Ishikawa (cell line): ENCODE measurements around the gene SLC25A13.

Experiments used
- CEBPB ChIP-seq: IDR thresholded peaks from 2 replicates; pipeline ENCODE4 v1.6.1; 2012
- CREB1 ChIP-seq: IDR thresholded peaks from 2 replicates; pipeline ENCODE4 v1.6.1; 2012; ENCODE audit warnings: low read depth
- EGR1 ChIP-seq: IDR thresholded peaks from 2 replicates; pipeline ENCODE4 v1.6.1; 2012
- EP300 ChIP-seq: IDR thresholded peaks from 2 replicates; pipeline ENCODE4 v1.6.1; 2012; ENCODE audit warnings: borderline replicate concordance
- MAX ChIP-seq: IDR thresholded peaks from 2 replicates; pipeline ENCODE4 v1.6.1; 2012
- NFIC ChIP-seq: IDR thresholded peaks from 2 replicates; pipeline ENCODE4 v1.6.1; 2012
- RAD21 ChIP-seq: IDR thresholded peaks from 2 replicates; pipeline ENCODE4 v1.6.1; 2012; ENCODE audit warnings: low read depth
- TAF1 ChIP-seq: IDR thresholded peaks from 2 replicates; pipeline ENCODE4 v1.6.1; 2012; ENCODE audit warnings: low read depth, mild to moderate bottlenecking
- TCF12 ChIP-seq: IDR thresholded peaks from 2 replicates; pipeline ENCODE4 v1.6.1; 2012; ENCODE audit warnings: low read depth
- TEAD4 ChIP-seq: IDR thresholded peaks from 2 replicates; pipeline ENCODE4 v1.6.1; 2012
- USF1 ChIP-seq: IDR thresholded peaks from 2 replicates; pipeline ENCODE4 v1.6.1; 2012
- YY1 ChIP-seq: IDR thresholded peaks from 2 replicates; pipeline ENCODE4 v1.6.1; 2012; ENCODE audit warnings: low read depth
- ZBTB7A ChIP-seq: IDR thresholded peaks from 2 replicates; pipeline ENCODE4 v1.6.1; 2012; ENCODE audit warnings: low read depth
- TF ChIP-seq, protein P1 (sequence below): IDR thresholded peaks from 2 replicates; pipeline ENCODE4 v1.6.1; 2012; ENCODE audit warnings: low read depth, mild to moderate bottlenecking

GRCh38 chr7:96321031-96321657 is 754 bp downstream of the SLC25A13 start:
- TF ChIP-seq NFIC (no peak), TAF1 (peak; percentile 73; the same call in 1 of the 2 replicates), MAX (no peak), CEBPB (no peak), TCF12 (0 out of 2 replicates have a peak, but pooled peaks have one; percentile 24), RAD21 (no peak), YY1 (no peak), CREB1 (no peak; the same call in 1 of the 2 replicates), ZBTB7A (no peak), EP300 (no peak), TEAD4 (no peak), EGR1 (no peak), USF1 (no peak)
- TF ChIP-seq, protein P1, sequence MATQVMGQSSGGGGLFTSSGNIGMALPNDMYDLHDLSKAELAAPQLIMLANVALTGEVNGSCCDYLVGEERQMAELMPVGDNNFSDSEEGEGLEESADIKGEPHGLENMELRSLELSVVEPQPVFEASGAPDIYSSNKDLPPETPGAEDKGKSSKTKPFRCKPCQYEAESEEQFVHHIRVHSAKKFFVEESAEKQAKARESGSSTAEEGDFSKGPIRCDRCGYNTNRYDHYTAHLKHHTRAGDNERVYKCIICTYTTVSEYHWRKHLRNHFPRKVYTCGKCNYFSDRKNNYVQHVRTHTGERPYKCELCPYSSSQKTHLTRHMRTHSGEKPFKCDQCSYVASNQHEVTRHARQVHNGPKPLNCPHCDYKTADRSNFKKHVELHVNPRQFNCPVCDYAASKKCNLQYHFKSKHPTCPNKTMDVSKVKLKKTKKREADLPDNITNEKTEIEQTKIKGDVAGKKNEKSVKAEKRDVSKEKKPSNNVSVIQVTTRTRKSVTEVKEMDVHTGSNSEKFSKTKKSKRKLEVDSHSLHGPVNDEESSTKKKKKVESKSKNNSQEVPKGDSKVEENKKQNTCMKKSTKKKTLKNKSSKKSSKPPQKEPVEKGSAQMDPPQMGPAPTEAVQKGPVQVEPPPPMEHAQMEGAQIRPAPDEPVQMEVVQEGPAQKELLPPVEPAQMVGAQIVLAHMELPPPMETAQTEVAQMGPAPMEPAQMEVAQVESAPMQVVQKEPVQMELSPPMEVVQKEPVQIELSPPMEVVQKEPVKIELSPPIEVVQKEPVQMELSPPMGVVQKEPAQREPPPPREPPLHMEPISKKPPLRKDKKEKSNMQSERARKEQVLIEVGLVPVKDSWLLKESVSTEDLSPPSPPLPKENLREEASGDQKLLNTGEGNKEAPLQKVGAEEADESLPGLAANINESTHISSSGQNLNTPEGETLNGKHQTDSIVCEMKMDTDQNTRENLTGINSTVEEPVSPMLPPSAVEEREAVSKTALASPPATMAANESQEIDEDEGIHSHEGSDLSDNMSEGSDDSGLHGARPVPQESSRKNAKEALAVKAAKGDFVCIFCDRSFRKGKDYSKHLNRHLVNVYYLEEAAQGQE = no peak
